IMR-90 (cell line): ENCODE data around the gene MRPL9. TPM values are rescaled to one million over a fixed set of nuclear protein-coding genes. Genes with fewer than 3 reads are reported as not detected.

Source experiments
- ATAC-seq: fragments of 200-7000 bp; cut with Tn5 transposase; 2 replicates; pipeline ENCODE4 v1.9.1; 2020; ENCODE audit warnings: low read depth, mild to moderate bottlenecking, moderate library complexity
- BruUV-seq: library from RNA; stranded (reverse); fragments of 400-500 nt; replicated peaks from 2 replicates; lab custom pipeline; 2021; lab: Mats Ljungman, UMichigan
- CTCF ChIA-PET: fragments of 300-600 bp; formaldehyde crosslinking; extraction: SDS; loops from one replicate; lab custom pipeline; 2021; ENCODE audit warnings: antibody characterized with exemption; lab: Yijun Ruan, JAX
- POLR2A ChIA-PET: fragments of 300-600 bp; sonication (Branson Sonifier 250); formaldehyde crosslinking; loops from one replicate; lab custom pipeline; 2022; ENCODE audit warnings: antibody characterized with exemption; ENCODE audit not compliant: unreplicated experiment; lab: Charles Lee
- DNase-seq: peaks from one replicate; pipeline ENCODE4 v3.0.0; 2013
- H2AFZ ChIP-seq: replicated peaks from 2 replicates; pipeline ENCODE3; 2013; ENCODE audit warnings: low read length, mild to moderate bottlenecking; ENCODE audit not compliant: poor library complexity
- H2AK5ac ChIP-seq: 2 replicates; pipeline ENCODE4 v1.6.1; 2013; ENCODE audit warnings: low read depth, low read length, inconsistent platforms
- H2AK9ac ChIP-seq: replicated peaks from 2 replicates; pipeline ENCODE3; 2013; ENCODE audit warnings: mild to moderate bottlenecking, low read depth, low read length, moderate library complexity; ENCODE audit not compliant: poor library complexity
- H2BK120ac ChIP-seq: 2 replicates; pipeline ENCODE4 v1.6.1; 2013; ENCODE audit warnings: low read depth, low read length, inconsistent platforms
- H2BK15ac ChIP-seq: 3 replicates; pipeline ENCODE4 v1.6.1; 2013; ENCODE audit warnings: low read depth, low read length, inconsistent platforms
- H2BK20ac ChIP-seq: 2 replicates; pipeline ENCODE4 v1.6.1; 2013; ENCODE audit warnings: low read depth, mild to moderate bottlenecking, inconsistent platforms, low read length, moderate library complexity
- H2BK5ac ChIP-seq: 2 replicates; pipeline ENCODE4 v1.6.1; 2013; ENCODE audit warnings: mild to moderate bottlenecking, low read depth, low read length, inconsistent platforms; ENCODE audit not compliant: poor library complexity, severe bottlenecking
- H3K14ac ChIP-seq: replicated peaks from 2 replicates; pipeline ENCODE4 v1.6.1; 2013; ENCODE audit warnings: low read depth, low read length, inconsistent platforms
- H3K18ac ChIP-seq: 2 replicates; pipeline ENCODE4 v1.6.1; 2013; ENCODE audit warnings: low read depth, low read length, control low read depth
- H3K23ac ChIP-seq: 2 replicates; pipeline ENCODE4 v1.6.1; 2013; ENCODE audit warnings: low read depth, low read length, inconsistent platforms
- H3K27ac ChIP-seq: 2 replicates; pipeline ENCODE4 v1.5.1; 2013; ENCODE audit warnings: mild to moderate bottlenecking, control low read depth, low read length; ENCODE audit not compliant: insufficient read depth
- H3K27me3 ChIP-seq: 2 replicates; pipeline ENCODE4 v1.6.1; 2013; ENCODE audit warnings: low read length; ENCODE audit not compliant: control insufficient read depth, insufficient read depth
- H3K36me3 ChIP-seq: 2 replicates; pipeline ENCODE4 v1.6.1; 2013; ENCODE audit warnings: low read length, mixed read lengths; ENCODE audit not compliant: control insufficient read depth, insufficient read depth
- H3K4ac ChIP-seq: 2 replicates; pipeline ENCODE4 v1.6.1; 2013; ENCODE audit warnings: low read depth, low read length, inconsistent platforms
- H3K4me1 ChIP-seq: 2 replicates; pipeline ENCODE4 v1.6.1; 2013; ENCODE audit warnings: low read length, mixed read lengths; ENCODE audit not compliant: control insufficient read depth, insufficient read depth
- H3K4me2 ChIP-seq: 2 replicates; pipeline ENCODE4 v1.6.1; 2013; ENCODE audit warnings: low read depth, mild to moderate bottlenecking, control low read depth, low read length, moderate library complexity
- H3K4me3 ChIP-seq: 2 replicates; pipeline ENCODE4 v1.5.1; 2013; ENCODE audit warnings: low read depth, mild to moderate bottlenecking, control low read depth, low read length, moderate library complexity; ENCODE audit not compliant: insufficient read depth
- H3K56ac ChIP-seq: 2 replicates; pipeline ENCODE4 v1.6.1; 2013; ENCODE audit warnings: low read length, inconsistent platforms; ENCODE audit not compliant: insufficient read depth; ENCODE audit errors: extremely low read depth
- H3K79me1 ChIP-seq, 2 experiments: 2 replicates each; pipeline ENCODE4 v1.6.1; 2013; ENCODE audit warnings: low read length in 2 of 2, inconsistent platforms in 1 of 2, low read depth in 1 of 2
- H3K9ac ChIP-seq: 2 replicates; pipeline ENCODE4 v1.6.1; 2013; ENCODE audit warnings: low read depth, low read length, control low read depth
- H3K9me1 ChIP-seq: 2 replicates; pipeline ENCODE4 v1.6.1; 2013; ENCODE audit warnings: low read length, inconsistent platforms; ENCODE audit not compliant: insufficient read depth
- H3K9me3 ChIP-seq: 2 replicates; pipeline ENCODE4 v1.6.1; 2013; ENCODE audit warnings: low read length; ENCODE audit not compliant: control insufficient read depth, insufficient read depth
- H4K20me1 ChIP-seq: 2 replicates; pipeline ENCODE4 v1.6.1; 2013; ENCODE audit warnings: low read length, inconsistent platforms; ENCODE audit not compliant: insufficient read depth
- H4K5ac ChIP-seq: 2 replicates; pipeline ENCODE4 v1.6.1; 2013; ENCODE audit warnings: mild to moderate bottlenecking, low read depth, low read length, control low read depth
- H4K8ac ChIP-seq, 2 experiments: 2 replicates each; pipeline ENCODE4 v1.6.1; 2013; ENCODE audit warnings: low read depth in 2 of 2, low read length in 2 of 2, control low read depth in 1 of 2, inconsistent platforms in 1 of 2
- H4K91ac ChIP-seq: 2 replicates; pipeline ENCODE4 v1.6.1; 2013; ENCODE audit warnings: low read depth, low read length, inconsistent platforms; ENCODE audit not compliant: insufficient read depth
- CHD1 ChIP-seq: IDR thresholded peaks from 2 replicates; pipeline ENCODE4 v1.6.1; 2012; ENCODE audit warnings: low read depth, low read length, improper control_type of control experiment
- MAZ ChIP-seq: IDR thresholded peaks from 2 replicates; pipeline ENCODE4 v1.6.1; 2012; ENCODE audit warnings: low read depth, mild to moderate bottlenecking, low read length, improper control_type of control experiment, moderate library complexity, borderline replicate concordance
- RAD21 ChIP-seq: IDR thresholded peaks from 2 replicates; pipeline ENCODE4 v1.6.1; 2012; ENCODE audit warnings: low read length, improper control_type of control experiment
- RCOR1 ChIP-seq: IDR thresholded peaks from 2 replicates; pipeline ENCODE4 v1.6.1; 2012; ENCODE audit warnings: mild to moderate bottlenecking, low read length, improper control_type of control experiment; ENCODE audit not compliant: insufficient replicate concordance
- WGBS, 2 experiments: methylation state at CpG; one replicate each; pipeline versions ENCODE4 v1.1.5 to v1.1.7; 2013; ENCODE audit warnings: missing lambda C conversion rate in 2 of 2; ENCODE audit not compliant: insufficient read length in 1 of 2; ENCODE audit errors: extremely low coverage in 2 of 2; 5-methylcytosine and 5-hydroxymethylcytosine counted together
- dilution Hi-C: fragments of 300-500 bp; cut with HindIII; formaldehyde crosslinking; loops from one replicate; pipeline ENCODE4 v1.14.3; 2018; ENCODE audit warnings: low sequenced_read_pairs; ENCODE audit not compliant: unreplicated experiment
- in situ Hi-C: fragments of 300-500 bp; cut with MboI; formaldehyde crosslinking; loops from 3 replicates; pipeline ENCODE4 v1.14.3; 2019; ENCODE audit warnings: low sequenced_read_pairs, inconsistent platforms, mixed read lengths
- intact Hi-C: fragments of 100-400 bp; cut with micrococcal nuclease; formaldehyde crosslinking; loops from 2 replicates; pipeline ENCODE4 v1.10.0; 2022
- polyA plus RNA-seq, 3 experiments: library from polyadenylated mRNA; depleted of rRNA; stranded (reverse); fragments of >200 nt; gene quantifications; 2 replicates each; pipeline ENCODE4 v1.2.3, GENCODE V29; 2012; ENCODE audit warnings: low replicate concordance in 1 of 3
- total RNA-seq: library from RNA; depleted of rRNA; stranded (reverse); fragments of >200 nt; gene quantifications from 2 replicates; pipeline ENCODE4 v1.2.3, GENCODE V29; 2012
- TF ChIP-seq, protein P1 (sequence below): fragments of 150-350 bp; IDR thresholded peaks from 2 replicates; pipeline ENCODE4 v1.6.1; 2017; ENCODE audit warnings: mild to moderate bottlenecking, antibody characterized with exemption, low read length, low read depth
- TF ChIP-seq, protein P2 (sequence below): conservative IDR thresholded peaks from 2 replicates; pipeline ENCODE4 v1.5.1; 2012; ENCODE audit warnings: mild to moderate bottlenecking, low read depth, low read length, improper control_type of control experiment

Gene MRPL9
- total and polyA plus RNA-seq, 2 of the 4 experiments (the other 2 are of a cell fraction), result 65.4 to 87.5 TPM

DNA sequence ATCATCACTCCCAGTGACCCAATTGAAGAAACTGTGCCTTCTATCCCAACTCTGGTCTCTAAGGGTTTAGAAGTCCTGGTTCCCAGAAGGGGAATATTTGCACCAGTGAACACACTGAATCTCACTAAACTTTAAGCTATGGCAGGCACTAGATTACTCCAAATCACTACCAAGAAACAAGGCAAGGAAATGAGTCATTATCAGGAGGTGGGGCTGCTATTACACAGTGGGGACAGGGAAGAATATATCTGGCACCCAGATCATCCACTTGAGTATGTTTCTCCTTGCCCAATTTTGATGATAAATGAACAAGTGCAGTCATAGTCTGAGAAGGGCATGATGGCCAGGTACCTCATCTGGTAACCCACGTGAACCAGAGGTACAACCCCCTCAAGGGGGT, 7.0 kb downstream of the MRPL9 start:
- peak; percentile 44 for DNase-seq
- ChIA-PET CTCF (interaction anchor here (0.6 kb wide), 1 partner anchor 16 kb away, joined by 3 read pairs; no protein-coding TSS in a partner anchor), POLR2A (no interaction called here)
- Histone ChIP-seq H3K9me1 (peaks cover 9% of the 10 kb centered on the region), H2BK15ac (no peak overlapping the region), H3K27ac (no peak overlapping the region), H3K14ac (no peak overlapping the region), H2BK120ac (no peak overlapping the region), H2BK20ac (no peak overlapping the region), H3K4me1 (no peaks in the 10 kb centered on the region), H2AFZ (no peak overlapping the region), H2AK5ac (no peak overlapping the region), H3K4me3 (no peak overlapping the region), H3K9ac (no peak overlapping the region), H2AK9ac (no peak overlapping the region), H4K20me1 (no peaks in the 10 kb centered on the region), H3K27me3 (no peaks in the 10 kb centered on the region), H3K56ac (no peak overlapping the region), H3K18ac (no peak overlapping the region), H3K36me3 (peaks cover 17% of the 10 kb centered on the region), H3K79me1 (peaks cover 0 to 4% of the 10 kb centered on the region in 2 experiments; a peak in 1 of 4 replicates), H4K91ac (no peak overlapping the region), H3K23ac (no peak overlapping the region), H3K4ac (no peak overlapping the region), H4K8ac (no peak overlapping the region), H2BK5ac (no peak overlapping the region), H3K4me2 (no peak overlapping the region), H4K5ac (no peak overlapping the region), H3K9me3 (no peaks in the 10 kb centered on the region)
- no CpG with 5 or more reads among the region's 1 CpG for WGBS, 2 experiments
- in situ Hi-C loops, result no loop called here
- no TSS peak for BruUV-seq
- dilution Hi-C loops, result no loop called here
- intact Hi-C loops, result no loop called here
- TF ChIP-seq RAD21 (no peak), RCOR1 (no peak), CHD1 (no peak), MAZ (no peak)
- TF ChIP-seq, protein P1, sequence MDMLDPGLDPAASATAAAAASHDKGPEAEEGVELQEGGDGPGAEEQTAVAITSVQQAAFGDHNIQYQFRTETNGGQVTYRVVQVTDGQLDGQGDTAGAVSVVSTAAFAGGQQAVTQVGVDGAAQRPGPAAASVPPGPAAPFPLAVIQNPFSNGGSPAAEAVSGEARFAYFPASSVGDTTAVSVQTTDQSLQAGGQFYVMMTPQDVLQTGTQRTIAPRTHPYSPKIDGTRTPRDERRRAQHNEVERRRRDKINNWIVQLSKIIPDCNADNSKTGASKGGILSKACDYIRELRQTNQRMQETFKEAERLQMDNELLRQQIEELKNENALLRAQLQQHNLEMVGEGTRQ, result no peak
- TF ChIP-seq, protein P2, sequence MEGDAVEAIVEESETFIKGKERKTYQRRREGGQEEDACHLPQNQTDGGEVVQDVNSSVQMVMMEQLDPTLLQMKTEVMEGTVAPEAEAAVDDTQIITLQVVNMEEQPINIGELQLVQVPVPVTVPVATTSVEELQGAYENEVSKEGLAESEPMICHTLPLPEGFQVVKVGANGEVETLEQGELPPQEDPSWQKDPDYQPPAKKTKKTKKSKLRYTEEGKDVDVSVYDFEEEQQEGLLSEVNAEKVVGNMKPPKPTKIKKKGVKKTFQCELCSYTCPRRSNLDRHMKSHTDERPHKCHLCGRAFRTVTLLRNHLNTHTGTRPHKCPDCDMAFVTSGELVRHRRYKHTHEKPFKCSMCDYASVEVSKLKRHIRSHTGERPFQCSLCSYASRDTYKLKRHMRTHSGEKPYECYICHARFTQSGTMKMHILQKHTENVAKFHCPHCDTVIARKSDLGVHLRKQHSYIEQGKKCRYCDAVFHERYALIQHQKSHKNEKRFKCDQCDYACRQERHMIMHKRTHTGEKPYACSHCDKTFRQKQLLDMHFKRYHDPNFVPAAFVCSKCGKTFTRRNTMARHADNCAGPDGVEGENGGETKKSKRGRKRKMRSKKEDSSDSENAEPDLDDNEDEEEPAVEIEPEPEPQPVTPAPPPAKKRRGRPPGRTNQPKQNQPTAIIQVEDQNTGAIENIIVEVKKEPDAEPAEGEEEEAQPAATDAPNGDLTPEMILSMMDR, result no peak
- peak; percentile 80 for ATAC-seq
